ENCODE results near the gene FRAS1. TPM values are rescaled to one million over a fixed set of nuclear protein-coding genes. Genes with fewer than 3 reads are reported as not detected.

FRAS1 gene
- total and polyA plus RNA-seq, 8 donors = 15.3 to 48.9 (median 40.4) TPM

DNA sequence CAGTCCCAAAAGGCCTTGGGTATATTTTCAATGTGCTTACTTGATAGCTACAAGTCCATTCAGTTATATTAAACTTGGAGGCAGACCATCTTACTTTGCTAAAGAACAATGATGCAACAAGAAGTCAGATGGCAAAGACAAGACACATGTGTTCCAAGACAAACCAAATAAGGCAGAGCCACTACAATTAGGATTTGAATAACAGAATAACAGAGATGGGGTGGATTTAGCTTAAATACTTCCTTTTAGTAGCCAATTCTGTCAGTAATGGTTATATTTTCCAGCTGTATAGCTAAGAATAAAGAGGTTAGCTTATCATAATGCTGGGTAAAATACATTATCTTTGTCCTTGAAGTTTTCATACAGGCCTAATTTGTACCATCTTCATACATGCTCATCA is 37.7 kb upstream of the FRAS1 start:
- ATAC-seq = no peak
- intact Hi-C loops (cut with DNase I) = no loop called here

DNA sequence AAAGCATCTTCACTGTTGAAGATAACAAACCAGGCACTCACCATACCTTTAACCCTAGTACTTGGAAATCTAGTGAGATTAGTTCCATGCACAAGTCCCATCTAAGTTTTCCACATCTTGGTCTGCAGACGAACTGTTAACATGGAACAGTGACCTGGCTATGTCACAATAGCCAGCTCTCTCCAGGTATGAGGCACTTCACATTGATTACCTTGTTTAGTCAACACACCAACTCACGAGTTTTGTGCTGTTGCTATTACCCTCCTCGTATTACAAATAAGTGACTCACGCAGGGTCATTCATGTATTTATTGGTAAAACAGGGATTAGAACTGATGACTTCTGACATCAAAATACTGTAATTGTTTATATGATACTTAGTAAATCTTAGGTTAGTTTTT is 36.4 kb upstream of the FRAS1 start:
- intact Hi-C loops (cut with DNase I) = no loop called here
- Histone ChIP-seq H3K4me1 (no peaks in the 10 kb centered on the region), H3K4me3 (no peak overlapping the region), H3K27ac (no peak overlapping the region), H3K36me3 (no peaks in the 10 kb centered on the region), H3K9me3 (no peaks in the 10 kb centered on the region), H3K27me3 (no peaks in the 10 kb centered on the region)
- no peak for ATAC-seq
- no peak for DNase-seq
- no peak for TF ChIP-seq CTCF (IDR thresholded peaks at IDR 0.05)

More for the DNA sequence above, 37.7 kb upstream of the FRAS1 start:
- H3K27me3 ChIP-seq = no peaks in the 10 kb centered on the region
- TF ChIP-seq CTCF (IDR thresholded peaks at IDR 0.05) = no peak
- H3K9me3 ChIP-seq = no peaks in the 10 kb centered on the region
- peak in 2 of 4 donors; percentile 61 to 78 for DNase-seq
- no peaks in the 10 kb centered on the region for H3K4me1 ChIP-seq
- no peaks in the 10 kb centered on the region for H3K36me3 ChIP-seq
- no peak overlapping the region for H3K4me3 ChIP-seq
- no peak overlapping the region for H3K27ac ChIP-seq

DNA sequence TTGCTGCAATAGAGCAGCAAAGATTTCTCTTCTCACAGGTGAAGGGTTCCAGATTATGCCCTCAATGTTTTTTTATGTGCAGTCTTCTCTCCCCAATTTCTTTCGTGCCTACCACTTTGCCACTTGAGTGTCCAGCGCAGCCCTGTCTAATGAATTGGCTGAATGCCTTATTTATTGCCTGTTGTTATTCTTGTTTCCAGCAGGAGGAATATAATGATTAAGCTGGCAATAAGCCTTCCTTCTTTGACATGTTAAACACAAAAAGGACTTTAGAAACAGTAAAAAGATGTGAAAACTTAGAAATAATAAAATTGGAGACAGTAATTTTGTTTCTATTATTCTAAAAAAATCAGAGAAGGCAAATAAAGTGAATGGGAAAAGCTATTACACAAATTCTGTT is 34.6 kb upstream of the FRAS1 start:
- DNase-seq (no peak), ATAC-seq (no peak)
- Histone ChIP-seq H3K4me1 (no peaks in the 10 kb centered on the region), H3K36me3 (no peaks in the 10 kb centered on the region), H3K4me3 (no peak overlapping the region), H3K27me3 (no peaks in the 10 kb centered on the region), H3K9me3 (no peaks in the 10 kb centered on the region), H3K27ac (no peak overlapping the region)
- TF ChIP-seq CTCF (IDR thresholded peaks at IDR 0.05) = no peak
- intact Hi-C loops (cut with DNase I) = no loop called here

DNA sequence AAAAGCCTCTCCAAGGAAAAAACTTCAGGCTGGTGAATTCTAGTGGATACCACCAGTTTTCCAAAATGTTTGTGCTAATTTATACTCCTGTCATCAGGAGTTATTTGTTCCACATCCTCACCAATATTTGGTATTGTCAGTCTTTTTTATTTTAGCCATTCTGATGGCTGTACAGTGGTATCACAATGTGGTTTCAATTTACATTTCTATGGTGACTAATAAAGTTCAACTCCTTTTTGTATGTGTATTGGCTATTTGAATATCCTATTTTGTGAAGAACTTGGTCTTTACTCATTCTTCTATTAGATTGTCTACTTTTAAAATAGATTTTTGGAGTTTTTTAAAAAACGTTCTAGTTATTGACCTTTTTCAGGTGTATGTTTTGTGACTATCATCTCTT is 33.0 kb upstream of the FRAS1 start:
- no peaks in the 10 kb centered on the region for H3K9me3 ChIP-seq
- H3K27me3 ChIP-seq = peaks cover 0 to 2% of the 10 kb centered on the region in 2 donors
- intact Hi-C loops (cut with DNase I) = no loop called here
- H3K4me1 ChIP-seq = no peaks in the 10 kb centered on the region
- DNase-seq = no peak
- no peak overlapping the region for H3K4me3 ChIP-seq
- no peak for ATAC-seq
- TF ChIP-seq CTCF (IDR thresholded peaks at IDR 0.05) = no peak
- no peak overlapping the region for H3K27ac ChIP-seq
- no peaks in the 10 kb centered on the region for H3K36me3 ChIP-seq

DNA sequence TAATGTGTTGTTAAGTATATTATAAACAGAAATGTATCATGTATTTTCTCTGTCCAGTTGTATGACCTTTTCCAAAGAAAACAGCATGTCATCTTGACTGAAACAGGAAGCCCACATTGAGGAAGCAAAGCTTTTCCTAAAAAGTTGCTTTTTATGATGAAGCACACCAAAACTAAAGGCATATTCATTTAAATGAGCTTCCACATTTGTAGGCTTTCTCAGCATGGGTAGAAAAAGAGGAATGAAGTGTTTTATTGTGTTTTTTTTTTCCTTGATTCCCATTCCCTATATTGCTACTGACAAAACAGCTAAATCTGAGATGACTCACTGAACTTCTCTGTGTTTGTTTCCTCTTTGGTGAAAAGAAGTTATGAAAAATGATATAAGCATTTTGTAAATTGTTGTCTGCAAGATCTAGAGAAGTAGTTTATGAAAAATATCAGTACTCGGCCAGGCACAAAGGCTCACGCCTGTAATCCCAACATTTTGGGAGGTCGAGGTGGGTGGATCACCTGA is 32.5 kb upstream of the FRAS1 start:
- no peak for TF ChIP-seq CTCF (IDR thresholded peaks at IDR 0.05)

More for the DNA sequence above, 32.5 kb upstream of the FRAS1 start:
- DNase-seq (no peak), ATAC-seq (no peak)
- intact Hi-C loops (cut with DNase I) = no loop called here
- no peaks in the 10 kb centered on the region for H3K9me3 ChIP-seq
- peaks cover 0 to 2% of the 10 kb centered on the region in 2 donors for H3K27me3 ChIP-seq
- no peaks in the 10 kb centered on the region for H3K36me3 ChIP-seq
- H3K27ac ChIP-seq = no peak overlapping the region
- no peaks in the 10 kb centered on the region for H3K4me1 ChIP-seq
- H3K4me3 ChIP-seq = no peak overlapping the region
